ENCODE data around the gene CAMTA1. TPM values are rescaled to one million over a fixed set of nuclear protein-coding genes. Genes with fewer than 3 reads are reported as not detected.

CAMTA1 gene
- total and polyA plus RNA-seq, 2 experiments from 2014 or later = 89.0 to 145 TPM

DNA sequence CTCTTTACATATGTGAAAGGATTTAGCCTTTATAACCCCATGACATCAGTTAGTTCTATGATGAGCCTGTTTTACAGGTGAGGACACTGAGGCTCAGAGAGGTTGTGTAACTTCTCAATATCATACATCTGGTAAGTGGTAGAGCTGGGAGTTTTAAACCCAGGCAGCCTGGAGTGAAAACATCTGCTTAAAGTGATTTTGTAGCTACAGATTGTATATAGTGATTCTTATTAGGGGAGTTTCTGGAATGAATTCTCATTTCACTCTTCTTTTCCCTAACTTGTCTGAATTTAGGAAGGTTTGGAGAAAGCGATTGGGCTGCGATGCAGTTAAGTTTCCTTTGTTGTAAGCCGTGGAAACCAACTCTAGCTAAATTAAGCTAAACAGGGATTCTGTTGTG is 175.6 kb downstream of the CAMTA1 start:
- Histone ChIP-seq H3K4me1 (ENCODE audit: insufficient read depth) (peaks cover 34% of the 10 kb centered on the region), H3K27me3 (peaks cover 22% of the 10 kb centered on the region), H3K4me3 (no peak overlapping the region), H3K79me2 (no peaks in the 10 kb centered on the region), H4K20me1 (ENCODE audit: insufficient read depth, poor library complexity, severe bottlenecking) (no peaks in the 10 kb centered on the region), H3K9me3 (ENCODE audit: low read depth) (no peaks in the 10 kb centered on the region), H3K36me3 (replicated peaks; ENCODE audit: insufficient read depth, low read depth) (no peaks in the 10 kb centered on the region), H2AFZ (no peak overlapping the region), H3K4me2 (no peak overlapping the region), H3K9me2 (replicated peaks; ENCODE audit: insufficient read depth) (no peaks in the 10 kb centered on the region), H3K27ac (peak overlapping the region; percentile 41)
- 74% methylated on average over 3 of the region's 3 CpGs for WGBS (ENCODE audit: low lambda C conversion rate, missing lambda C conversion rate)
- DNase-seq (ENCODE audit: low spot score) = no peak
- no peak for TF ChIP-seq EZH2 (IDR thresholded peaks at IDR 0.05; ENCODE audit: borderline replicate concordance)

GRCh38 chr1:6961289-6961688 is 176.0 kb downstream of the CAMTA1 start:
- WGBS (ENCODE audit: low lambda C conversion rate, missing lambda C conversion rate) = 93% methylated on average over 13 of the region's 13 CpGs
- no peak overlapping the region for H3K4me3 ChIP-seq
- H3K27me3 ChIP-seq = peaks cover 22% of the 10 kb centered on the region
- no peak overlapping the region for H2AFZ ChIP-seq
- peaks cover 34% of the 10 kb centered on the region for H3K4me1 ChIP-seq (ENCODE audit: insufficient read depth)
- TF ChIP-seq EZH2phosphoT487 (IDR thresholded peaks at IDR 0.05; ENCODE audit: low read depth, severe bottlenecking, unreplicated experiment) = no peak
- TF ChIP-seq, protein P1, sequence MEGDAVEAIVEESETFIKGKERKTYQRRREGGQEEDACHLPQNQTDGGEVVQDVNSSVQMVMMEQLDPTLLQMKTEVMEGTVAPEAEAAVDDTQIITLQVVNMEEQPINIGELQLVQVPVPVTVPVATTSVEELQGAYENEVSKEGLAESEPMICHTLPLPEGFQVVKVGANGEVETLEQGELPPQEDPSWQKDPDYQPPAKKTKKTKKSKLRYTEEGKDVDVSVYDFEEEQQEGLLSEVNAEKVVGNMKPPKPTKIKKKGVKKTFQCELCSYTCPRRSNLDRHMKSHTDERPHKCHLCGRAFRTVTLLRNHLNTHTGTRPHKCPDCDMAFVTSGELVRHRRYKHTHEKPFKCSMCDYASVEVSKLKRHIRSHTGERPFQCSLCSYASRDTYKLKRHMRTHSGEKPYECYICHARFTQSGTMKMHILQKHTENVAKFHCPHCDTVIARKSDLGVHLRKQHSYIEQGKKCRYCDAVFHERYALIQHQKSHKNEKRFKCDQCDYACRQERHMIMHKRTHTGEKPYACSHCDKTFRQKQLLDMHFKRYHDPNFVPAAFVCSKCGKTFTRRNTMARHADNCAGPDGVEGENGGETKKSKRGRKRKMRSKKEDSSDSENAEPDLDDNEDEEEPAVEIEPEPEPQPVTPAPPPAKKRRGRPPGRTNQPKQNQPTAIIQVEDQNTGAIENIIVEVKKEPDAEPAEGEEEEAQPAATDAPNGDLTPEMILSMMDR (IDR thresholded peaks at IDR 0.05; ENCODE audit: poor library complexity) = no peak
- TF ChIP-seq EZH2 (IDR thresholded peaks at IDR 0.05; ENCODE audit: borderline replicate concordance) = no peak
- no peaks in the 10 kb centered on the region for H3K9me2 ChIP-seq (replicated peaks; ENCODE audit: insufficient read depth)
- no peak overlapping the region for H3K4me2 ChIP-seq
- H3K9me3 ChIP-seq (ENCODE audit: low read depth) = no peaks in the 10 kb centered on the region
- H4K20me1 ChIP-seq (ENCODE audit: insufficient read depth, poor library complexity, severe bottlenecking) = no peaks in the 10 kb centered on the region
- H3K36me3 ChIP-seq (replicated peaks; ENCODE audit: insufficient read depth, low read depth) = no peaks in the 10 kb centered on the region
- no peaks in the 10 kb centered on the region for H3K79me2 ChIP-seq
- H3K27ac ChIP-seq = peak overlapping the region; percentile 41
- DNase-seq (ENCODE audit: low spot score) = no peak

DNA sequence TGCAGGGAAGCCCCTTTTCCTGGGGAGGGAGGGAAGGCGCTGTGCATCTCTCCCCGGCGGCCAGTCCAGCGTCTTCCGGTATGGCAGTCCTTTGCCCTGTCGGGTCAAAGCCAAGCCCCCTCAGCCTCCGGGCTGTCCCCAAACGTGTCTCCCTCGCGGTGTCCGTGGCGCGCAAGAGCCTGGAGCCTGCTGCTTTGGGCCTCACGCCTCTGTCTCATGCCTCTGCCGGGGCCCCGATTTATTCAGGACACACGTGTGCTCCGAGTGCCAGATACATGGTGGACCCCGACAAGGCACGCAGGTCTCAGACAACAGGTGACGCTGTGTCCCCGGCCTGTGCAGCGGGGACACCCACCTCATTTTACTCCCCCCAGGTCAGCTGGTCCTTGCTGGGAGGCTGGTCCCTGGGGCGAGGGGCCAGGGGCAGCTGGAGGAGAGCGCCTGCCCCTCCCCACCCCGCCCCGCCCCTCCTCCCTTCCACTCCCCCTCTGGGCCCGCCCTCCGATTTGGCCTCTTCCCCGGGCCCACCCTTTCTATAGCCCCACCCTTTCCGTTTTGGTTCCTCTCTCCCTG is 176.7 kb downstream of the CAMTA1 start:
- H3K4me3 ChIP-seq = no peak overlapping the region
- 13% methylated on average over 23 of the region's 31 CpGs for WGBS (ENCODE audit: low lambda C conversion rate, missing lambda C conversion rate)
- H3K36me3 ChIP-seq (replicated peaks; ENCODE audit: insufficient read depth, low read depth) = no peaks in the 10 kb centered on the region
- no peak for TF ChIP-seq EZH2 (IDR thresholded peaks at IDR 0.05; ENCODE audit: borderline replicate concordance)
- no peak for TF ChIP-seq EZH2phosphoT487 (IDR thresholded peaks at IDR 0.05; ENCODE audit: low read depth, severe bottlenecking, unreplicated experiment)
- TF ChIP-seq, protein P1 (IDR thresholded peaks at IDR 0.05; ENCODE audit: poor library complexity) = no peak
- H3K4me1 ChIP-seq (ENCODE audit: insufficient read depth) = peaks cover 34% of the 10 kb centered on the region
- DNase-seq (ENCODE audit: low spot score) = no peak
- peak overlapping the region; percentile 62 for H3K4me2 ChIP-seq
- H3K27me3 ChIP-seq = peaks cover 22% of the 10 kb centered on the region
- H3K79me2 ChIP-seq = no peaks in the 10 kb centered on the region
- H4K20me1 ChIP-seq (ENCODE audit: insufficient read depth, poor library complexity, severe bottlenecking) = no peaks in the 10 kb centered on the region
- H3K9me2 ChIP-seq (replicated peaks; ENCODE audit: insufficient read depth) = no peaks in the 10 kb centered on the region
- H2AFZ ChIP-seq = no peak overlapping the region
- H3K27ac ChIP-seq = no peak overlapping the region
- no peaks in the 10 kb centered on the region for H3K9me3 ChIP-seq (ENCODE audit: low read depth)

- Histone ChIP-seq H3K9me2 (replicated peaks; ENCODE audit: insufficient read depth) (no peaks in the 10 kb centered on the region), H4K20me1 (ENCODE audit: insufficient read depth, poor library complexity, severe bottlenecking) (no peaks in the 10 kb centered on the region), H3K27ac (no peak overlapping the region), H3K9me3 (ENCODE audit: low read depth) (no peaks in the 10 kb centered on the region), H3K4me3 (no peak overlapping the region), H3K27me3 (peaks cover 22% of the 10 kb centered on the region), H3K79me2 (no peaks in the 10 kb centered on the region), H3K36me3 (replicated peaks; ENCODE audit: insufficient read depth, low read depth) (no peaks in the 10 kb centered on the region), H3K4me2 (peak overlapping the region; percentile 62), H2AFZ (no peak overlapping the region), H3K4me1 (ENCODE audit: insufficient read depth) (peaks cover 34% of the 10 kb centered on the region)
- DNase-seq (ENCODE audit: low spot score) = peak; percentile 60
- TF ChIP-seq EZH2 (IDR thresholded peaks at IDR 0.05; ENCODE audit: borderline replicate concordance) (no peak), EZH2phosphoT487 (IDR thresholded peaks at IDR 0.05; ENCODE audit: low read depth, severe bottlenecking, unreplicated experiment) (no peak)
- TF ChIP-seq, protein P1 (IDR thresholded peaks at IDR 0.05; ENCODE audit: poor library complexity) = no peak
- WGBS (ENCODE audit: low lambda C conversion rate, missing lambda C conversion rate) = 5% methylated on average over 7 of the region's 14 CpGs
Measured at GRCh38 chr1:6962478-6962995, 177.3 kb downstream of the CAMTA1 start.

All from hepatocyte (in vitro differentiated cells).